Thyroid gland (tissue), 4 donors: ENCODE results near the gene KANSL1.

Source experiments
- CTCF ChIP-seq, 6 experiments: fragments of 200-600 bp in 3 of 6; fragments of 450-650 bp in 3 of 6; sonication (generic) in 3 of 6; IDR thresholded peaks; one replicate each; pipeline ENCODE4 v1.5.1; 2016 to 2019; ENCODE audit warnings: antibody characterized with exemption in 6 of 6, mild to moderate bottlenecking in 2 of 6, inconsistent platforms in 1 of 6, moderate library complexity in 1 of 6
- POLR2A ChIP-seq, 2 donors: fragments of 450-650 bp; IDR thresholded peaks; one replicate each; pipeline ENCODE4 v1.6.1; 2017; ENCODE audit warnings: antibody characterized with exemption in 2 of 2, mild to moderate bottlenecking in 2 of 2, moderate library complexity in 1 of 2

DNA sequence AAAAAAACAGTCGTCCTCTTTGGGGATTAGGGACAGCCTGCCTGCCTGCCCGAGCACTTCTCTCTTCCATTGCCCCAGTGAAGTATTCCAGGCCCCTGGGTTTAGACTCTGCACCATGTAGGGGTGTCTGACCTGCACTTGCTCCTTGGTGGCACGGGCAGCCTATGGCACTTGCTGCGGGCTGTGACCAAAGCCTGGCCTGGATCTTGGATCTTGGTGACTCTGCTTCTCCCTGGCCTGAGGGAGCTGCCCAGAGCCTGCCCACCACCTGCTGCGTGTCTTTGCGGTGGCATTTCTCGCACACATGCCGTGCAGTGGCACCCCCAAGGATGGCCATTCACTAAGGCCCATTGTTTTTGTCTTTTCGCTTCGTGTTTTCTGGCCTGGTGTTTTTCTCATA, 200.3 kb downstream of the KANSL1 start:
- TF ChIP-seq CTCF (IDR thresholded peaks at IDR 0.05) (no peak), POLR2A (IDR thresholded peaks at IDR 0.05) (no peak)
